NT2/D1 (cell line): ENCODE data around the gene TRIM22.
A peak's percentile ranks its signal among the peaks of the same experiment; 100 is the strongest.
"Not testable (repeated sequence)": the region's sequence is repeated elsewhere in the genome, so short reads cannot be mapped to it uniquely, and the experiment has no call there.

ENCODE experiments used
- DNase-seq: peaks from one replicate; pipeline ENCODE4 v3.0.0-alpha.2; 2011; ENCODE audit warnings: low read depth, low spot score
- H3K27me3 ChIP-seq: 2 replicates; pipeline ENCODE4 v1.6.0; 2011; ENCODE audit warnings: mild to moderate bottlenecking; ENCODE audit not compliant: insufficient read length, insufficient read depth
- H3K36me3 ChIP-seq: 2 replicates; pipeline ENCODE4 v1.6.1; 2011; ENCODE audit warnings: mild to moderate bottlenecking, low read length, mixed read lengths; ENCODE audit not compliant: insufficient read depth, insufficient read length
- H3K4me1 ChIP-seq: 2 replicates; pipeline ENCODE4 v1.5.1; 2011; ENCODE audit not compliant: insufficient read depth, insufficient read length
- H3K4me3 ChIP-seq: 2 replicates; pipeline ENCODE4 v1.5.1; 2011; ENCODE audit warnings: low read depth; ENCODE audit not compliant: insufficient read length
- H3K9ac ChIP-seq: 2 replicates; pipeline ENCODE4 v1.6.0; 2011; ENCODE audit warnings: low read depth; ENCODE audit not compliant: insufficient read length
- H3K9me3 ChIP-seq: 2 replicates; pipeline ENCODE4 v1.5.1; 2011; ENCODE audit warnings: mild to moderate bottlenecking, low read length; ENCODE audit not compliant: insufficient read depth
- SUZ12 ChIP-seq: IDR thresholded peaks from 2 replicates; pipeline ENCODE4 v1.6.1; 2011; ENCODE audit not compliant: insufficient read length, insufficient read depth; ENCODE audit errors: extremely low read depth
- YY1 ChIP-seq: IDR thresholded peaks from 2 replicates; pipeline ENCODE4 v1.6.1; 2011; ENCODE audit not compliant: insufficient read length, insufficient read depth
- ZNF274 ChIP-seq: IDR thresholded peaks from 2 replicates; pipeline ENCODE4 v1.6.1; 2011; ENCODE audit warnings: mild to moderate bottlenecking, low read depth, low read length

TRIM22 gene

GRCh38 chr11:5684036-5684645 lies 5.4 kb upstream of the TRIM22 start:
- TF ChIP-seq SUZ12: no peak
- no peak for TF ChIP-seq ZNF274
- TF ChIP-seq YY1: no peak
- peak overlapping the region; percentile 31 for H3K4me3 ChIP-seq
- no peak for DNase-seq
- peaks cover 11% of the 10 kb centered on the region for H3K36me3 ChIP-seq
- no peaks in the 10 kb centered on the region for H3K4me1 ChIP-seq
- H3K27me3 ChIP-seq: no peaks in the 10 kb centered on the region
- peaks cover 7% of the 10 kb centered on the region; the same call in 1 of the 2 replicates for H3K9me3 ChIP-seq
- peak overlapping the region; percentile 0 for H3K9ac ChIP-seq

GRCh38 chr11:5684646-5685362 lies 4.8 kb upstream of the TRIM22 start, which contains the start of gene TRIM5:
Gene TRIM5, minus strand, starts transcription at chr11:5685074. Its CDS starts 4,897 bp downstream, at chr11:5680177.
- TF ChIP-seq SUZ12: no peak
- no peak for TF ChIP-seq YY1
- TF ChIP-seq ZNF274: no peak
- H3K9ac ChIP-seq: peak within 1 kb of the TSS; percentile 52
- no peaks in the 10 kb centered on the region for H3K4me1 ChIP-seq
- H3K9me3 ChIP-seq: peaks cover 7% of the 10 kb centered on the region; the same call in 1 of the 2 replicates
- peaks cover 4% of the 10 kb centered on the region for H3K36me3 ChIP-seq
- H3K4me3 ChIP-seq: peak within 1 kb of the TSS; percentile 31
- no peaks in the 10 kb centered on the region for H3K27me3 ChIP-seq
- peak; percentile 73 for DNase-seq

GRCh38 chr11:5686426-5686825 lies 3.2 kb upstream of the TRIM22 start:
- no peak overlapping the region for H3K4me3 ChIP-seq
- no peaks in the 10 kb centered on the region for H3K4me1 ChIP-seq
- no peaks in the 10 kb centered on the region for H3K36me3 ChIP-seq
- no peak for TF ChIP-seq SUZ12
- no peak for TF ChIP-seq ZNF274
- no peak for TF ChIP-seq YY1
- H3K27me3 ChIP-seq: no peaks in the 10 kb centered on the region
- no peak for DNase-seq
- H3K9ac ChIP-seq: no peak overlapping the region
- H3K9me3 ChIP-seq: peaks cover 7% of the 10 kb centered on the region; the same call in 1 of the 2 replicates

GRCh38 chr11:5688482-5688881 lies 1.1 kb upstream of the TRIM22 start:
- Histone ChIP-seq H3K4me1 (no peaks in the 10 kb centered on the region), H3K9me3 (no peaks in the 10 kb centered on the region), H3K9ac (no peak overlapping the region), H3K4me3 (no peak overlapping the region), H3K27me3 (no peaks in the 10 kb centered on the region), H3K36me3 (peaks cover 2% of the 10 kb centered on the region)
- TF ChIP-seq SUZ12: no peak
- TF ChIP-seq ZNF274: no peak
- no peak for TF ChIP-seq YY1
- no peak for DNase-seq

- no peak for TF ChIP-seq SUZ12
- TF ChIP-seq ZNF274: no peak
- TF ChIP-seq YY1: no peak
- H3K27me3 ChIP-seq: no peaks in the 10 kb centered on the region
- H3K4me3 ChIP-seq: peak overlapping the region; percentile 1
- H3K4me1 ChIP-seq: no peaks in the 10 kb centered on the region
- H3K9ac ChIP-seq: no peak overlapping the region
- peaks cover 2% of the 10 kb centered on the region for H3K36me3 ChIP-seq
- no peaks in the 10 kb centered on the region for H3K9me3 ChIP-seq
- DNase-seq: no peak
Measured at GRCh38 chr11:5690216-5690615, 626 bp downstream of the TRIM22 start.

GRCh38 chr11:5690736-5691135 lies 1.1 kb downstream of the TRIM22 start:
- H3K9ac ChIP-seq: no peak overlapping the region
- no peaks in the 10 kb centered on the region for H3K27me3 ChIP-seq
- no peak overlapping the region for H3K4me3 ChIP-seq
- TF ChIP-seq SUZ12 (no peak), YY1 (no peak), ZNF274 (no peak)
- H3K9me3 ChIP-seq: no peaks in the 10 kb centered on the region
- no peaks in the 10 kb centered on the region for H3K4me1 ChIP-seq
- peaks cover 2% of the 10 kb centered on the region for H3K36me3 ChIP-seq
- DNase-seq: no peak

DNA sequence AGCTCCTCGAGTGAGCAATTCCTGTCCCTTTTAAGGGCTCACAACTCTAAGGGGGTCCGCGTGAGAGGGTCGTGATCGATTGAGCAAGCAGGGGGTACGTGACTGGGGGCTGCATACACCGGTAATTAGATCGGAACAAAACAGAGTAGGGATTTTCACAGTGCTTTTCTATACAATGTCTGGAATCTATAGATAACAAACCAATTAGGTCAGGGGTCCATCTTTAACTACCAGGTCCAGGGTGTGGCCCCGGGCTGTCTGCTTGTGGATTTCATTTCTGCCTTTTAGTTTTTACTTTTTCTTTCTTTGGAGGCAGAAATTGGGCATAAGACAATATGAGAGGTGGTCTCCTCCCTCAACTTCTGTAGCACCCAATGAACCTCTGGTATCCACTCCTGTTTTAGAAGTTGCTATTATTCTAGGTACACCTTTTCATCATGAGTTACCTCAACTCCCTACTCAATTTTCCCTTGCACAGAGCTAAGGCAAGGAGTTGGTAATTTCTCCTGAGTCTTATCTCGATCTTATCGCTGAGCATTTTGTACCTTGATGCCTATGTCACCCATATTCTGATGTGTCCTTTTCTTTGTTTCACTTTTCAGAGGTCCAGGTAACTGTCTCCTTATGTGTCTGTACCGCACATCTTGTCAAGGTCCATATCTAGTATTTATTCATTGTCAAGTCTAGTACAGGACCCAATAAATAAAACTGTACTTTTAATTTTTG lies 1.8 kb downstream of the TRIM22 start:
- not testable (repeated sequence) for H3K4me3 ChIP-seq, H3K4me1 ChIP-seq, DNase-seq, H3K9ac ChIP-seq, H3K36me3 ChIP-seq, H3K9me3 ChIP-seq, H3K27me3 ChIP-seq
